Esophagus squamous epithelium (tissue), 4 donors: Measurements from ENCODE around the gene TRAPPC4.

ENCODE experiments used
- POLR2A ChIP-seq, 4 donors: fragments of 450-650 bp; IDR thresholded peaks; one replicate each; pipeline ENCODE4 v1.6.1; 2017; ENCODE audit warnings: antibody characterized with exemption in 4 of 4, mild to moderate bottlenecking in 4 of 4, moderate library complexity in 3 of 4
- TF ChIP-seq, protein P1 (sequence below), 6 experiments: fragments of 450-650 bp in 4 of 6; fragments of 200-600 bp in 2 of 6; sonication (generic) in 2 of 6; IDR thresholded peaks; one replicate each; pipeline ENCODE4 v1.5.1; 2016 to 2019; ENCODE audit warnings: antibody characterized with exemption in 6 of 6, mild to moderate bottlenecking in 4 of 6, moderate library complexity in 4 of 6

DNA sequence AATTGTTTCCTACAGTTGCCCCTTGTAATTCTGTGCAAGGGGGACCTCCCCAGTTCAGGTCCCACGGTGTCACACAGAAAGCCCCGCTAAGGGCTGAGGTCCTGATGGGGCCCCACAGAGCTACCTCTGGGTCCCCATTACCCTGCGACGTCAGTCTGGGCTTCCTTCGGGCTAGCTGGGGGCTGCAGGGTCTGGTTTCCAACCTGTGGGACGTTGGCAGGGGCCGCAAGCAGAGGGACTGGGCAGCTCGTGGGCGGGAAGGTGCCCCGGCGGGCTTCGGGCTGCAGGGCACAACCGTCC, 11.4 kb downstream of the TRAPPC4 start:
- TF ChIP-seq, protein P1, sequence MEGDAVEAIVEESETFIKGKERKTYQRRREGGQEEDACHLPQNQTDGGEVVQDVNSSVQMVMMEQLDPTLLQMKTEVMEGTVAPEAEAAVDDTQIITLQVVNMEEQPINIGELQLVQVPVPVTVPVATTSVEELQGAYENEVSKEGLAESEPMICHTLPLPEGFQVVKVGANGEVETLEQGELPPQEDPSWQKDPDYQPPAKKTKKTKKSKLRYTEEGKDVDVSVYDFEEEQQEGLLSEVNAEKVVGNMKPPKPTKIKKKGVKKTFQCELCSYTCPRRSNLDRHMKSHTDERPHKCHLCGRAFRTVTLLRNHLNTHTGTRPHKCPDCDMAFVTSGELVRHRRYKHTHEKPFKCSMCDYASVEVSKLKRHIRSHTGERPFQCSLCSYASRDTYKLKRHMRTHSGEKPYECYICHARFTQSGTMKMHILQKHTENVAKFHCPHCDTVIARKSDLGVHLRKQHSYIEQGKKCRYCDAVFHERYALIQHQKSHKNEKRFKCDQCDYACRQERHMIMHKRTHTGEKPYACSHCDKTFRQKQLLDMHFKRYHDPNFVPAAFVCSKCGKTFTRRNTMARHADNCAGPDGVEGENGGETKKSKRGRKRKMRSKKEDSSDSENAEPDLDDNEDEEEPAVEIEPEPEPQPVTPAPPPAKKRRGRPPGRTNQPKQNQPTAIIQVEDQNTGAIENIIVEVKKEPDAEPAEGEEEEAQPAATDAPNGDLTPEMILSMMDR (IDR thresholded peaks at IDR 0.05): no peak
- TF ChIP-seq POLR2A (IDR thresholded peaks at IDR 0.05): no peak
